T-helper 17 cell (primary cell): Measurements from ENCODE around the gene C1QTNF8. TPM values are rescaled to one million over a fixed set of nuclear protein-coding genes. Genes with fewer than 3 reads are reported as not detected.

Experiments used
- total RNA-seq, 4 donors: library from RNA in 2 of 4; stranded (reverse) in 2 of 4; gene quantifications; one replicate each; pipeline ENCODE4 v1.2.3 and lab custom pipeline; 2022 to 2026

C1QTNF8 gene
- total RNA-seq, 2 donors from 2014 or later = not detected

Other genes with a start within 250 kb of the C1QTNF8 start
- 10 to 100 TPM; 44.4 to 45.6 TPM for gene LMF1, start 125.3 kb downstream of the C1QTNF8 start, total RNA-seq
- 1 to 10 TPM; 1.1 to 3.1 TPM for gene SOX8, start 114.5 kb downstream of the C1QTNF8 start, total RNA-seq
- gene SSTR5, start 23.5 kb downstream of the C1QTNF8 start, total RNA-seq = not detected
- gene CACNA1H, start 56.9 kb upstream of the C1QTNF8 start, total RNA-seq = 1 to 10 TPM; 8.6 to 9.5 TPM
- not detected for gene TPSG1, start 129.0 kb upstream of the C1QTNF8 start, total RNA-seq
- gene TPSB2, start 133.9 kb upstream of the C1QTNF8 start, total RNA-seq = not detected
- gene TPSAB1, start 144.5 kb upstream of the C1QTNF8 start, total RNA-seq = not detected
- not detected for gene TPSD1, start 159.8 kb upstream of the C1QTNF8 start, total RNA-seq
- 100 to 1,000 TPM; 233 to 249 TPM for gene UBE2I, start 213.4 kb upstream of the C1QTNF8 start, total RNA-seq
- gene BAIAP3, start 237.4 kb upstream of the C1QTNF8 start, total RNA-seq = 10 to 100 TPM; 11.8 to 20.0 TPM